T-helper 17 cell (primary cell): ENCODE data around the gene LST1. TPM values are rescaled to one million over a fixed set of nuclear protein-coding genes. Genes with fewer than 3 reads are reported as not detected.

ENCODE experiments used
- ATAC-seq: fragments of 150-1000 bp; cut with Tn5 transposase; 2 replicates; pipeline ENCODE4 v1.10.0; 2021; ENCODE audit warnings: mild to moderate bottlenecking, moderate library complexity
- DNase-seq, 3 donors: peaks; one replicate each; pipeline versions ENCODE4 v3.0.0 to v3.0.0-alpha.2; 2020 to 2021
- H3K9me3 ChIP-seq: one replicate; pipeline ENCODE4 v1.7.0; 2013; ENCODE audit warnings: low read length, mild to moderate bottlenecking; ENCODE audit not compliant: control insufficient read depth, poor library complexity, severe bottlenecking
- H3K27ac Mint-ChIP-seq: one replicate; pipeline ENCODE4 v1.8.0; 2022; ENCODE audit warnings: mild to moderate bottlenecking, moderate library complexity, mixed read lengths
- H3K27me3 Mint-ChIP-seq: one replicate; pipeline ENCODE4 v1.8.0; 2022; ENCODE audit warnings: mixed read lengths
- H3K36me3 Mint-ChIP-seq: one replicate; pipeline ENCODE4 v1.8.0; 2022; ENCODE audit warnings: low read depth, mixed read lengths
- H3K4me1 Mint-ChIP-seq: one replicate; pipeline ENCODE4 v1.8.0; 2022; ENCODE audit warnings: mild to moderate bottlenecking, mixed read lengths
- H3K4me3 Mint-ChIP-seq: one replicate; pipeline ENCODE4 v1.8.0; 2022; ENCODE audit warnings: mild to moderate bottlenecking, moderate library complexity, mixed read lengths
- total RNA-seq, 4 donors: library from RNA in 2 of 4; stranded (reverse) in 2 of 4; gene quantifications; one replicate each; pipeline ENCODE4 v1.2.3 and lab custom pipeline; 2022 to 2026

Gene LST1
- total RNA-seq = 10 to 100 TPM; 30.6 to 42.6 TPM
- total RNA-seq (lab: John Stamatoyannopoulos, UW) = 9.2 to 10.6 reads per million in 2 donors

- peak within 1 kb of the TSS; percentile 92 for H3K27ac Mint-ChIP-seq
- no peaks in the 10 kb centered on the region for H3K9me3 ChIP-seq
- peak within 1 kb of the TSS; percentile 88 for H3K4me3 Mint-ChIP-seq
- ATAC-seq (no peak), DNase-seq (no peak)
- H3K4me1 Mint-ChIP-seq = peaks cover 52% of the 10 kb centered on the region
- H3K27me3 Mint-ChIP-seq = no peaks in the 10 kb centered on the region
- peaks cover 12% of the 10 kb centered on the region for H3K36me3 Mint-ChIP-seq
Observed at GRCh38 chr6:31586008-31586407, at the start of gene LST1. Gene LST1 (plus strand): TSS chr6:31586277. CDS start chr6:31587300, 1,023 bp downstream.

- no peaks in the 10 kb centered on the region for H3K9me3 ChIP-seq
- no peaks in the 10 kb centered on the region for H3K27me3 Mint-ChIP-seq
- ATAC-seq (no peak), DNase-seq (no peak)
- H3K36me3 Mint-ChIP-seq = peaks cover 22% of the 10 kb centered on the region
- H3K4me1 Mint-ChIP-seq = peaks cover 47% of the 10 kb centered on the region
- H3K27ac Mint-ChIP-seq = peak overlapping the region; percentile 100
- H3K4me3 Mint-ChIP-seq = peak overlapping the region; percentile 97
Observed at GRCh38 chr6:31538805-31539400, 47.2 kb upstream of the LST1 start.

- Mint-ChIP-seq H3K4me3 (peak overlapping the region; percentile 97), H3K4me1 (peaks cover 48% of the 10 kb centered on the region), H3K36me3 (peaks cover 22% of the 10 kb centered on the region), H3K27me3 (no peaks in the 10 kb centered on the region), H3K27ac (peak overlapping the region; percentile 100)
- H3K9me3 ChIP-seq = no peaks in the 10 kb centered on the region
- ATAC-seq (no peak), DNase-seq (no peak)
Observed at GRCh38 chr6:31540640-31541039, 45.4 kb upstream of the LST1 start.

- Mint-ChIP-seq H3K27ac (peak overlapping the region; percentile 100), H3K4me1 (peaks cover 49% of the 10 kb centered on the region), H3K36me3 (peaks cover 18% of the 10 kb centered on the region), H3K4me3 (peak overlapping the region; percentile 97), H3K27me3 (no peaks in the 10 kb centered on the region)
- ATAC-seq (peak; percentile 50), DNase-seq (peak; percentile 32 to 56 (median 47))
- no peaks in the 10 kb centered on the region for H3K9me3 ChIP-seq
Observed at GRCh38 chr6:31541059-31541657, 44.9 kb upstream of the LST1 start.

- H3K4me3 Mint-ChIP-seq = peak within 1 kb of the TSS; percentile 97
- DNase-seq (peak; percentile 84 to 88 (median 86)), ATAC-seq (peak; percentile 76)
- H3K4me1 Mint-ChIP-seq = peaks cover 56% of the 10 kb centered on the region
- no peaks in the 10 kb centered on the region for H3K27me3 Mint-ChIP-seq
- peak within 1 kb of the TSS; percentile 100 for H3K27ac Mint-ChIP-seq
- H3K9me3 ChIP-seq = no peaks in the 10 kb centered on the region
- peaks cover 18% of the 10 kb centered on the region for H3K36me3 Mint-ChIP-seq
Observed at GRCh38 chr6:31541658-31542521, 44.2 kb upstream of the LST1 start, which contains the start of gene DDX39B. Gene DDX39B (minus strand): TSS chr6:31542003. CDS start chr6:31540532, 1,471 bp downstream.

GRCh38 chr6:31543639-31544038 lies 42.4 kb upstream of the LST1 start:
- no peaks in the 10 kb centered on the region for H3K9me3 ChIP-seq
- Mint-ChIP-seq H3K4me1 (peaks cover 59% of the 10 kb centered on the region), H3K27me3 (no peaks in the 10 kb centered on the region), H3K36me3 (peaks cover 18% of the 10 kb centered on the region), H3K27ac (peak overlapping the region; percentile 100), H3K4me3 (no peak overlapping the region)
- ATAC-seq (no peak), DNase-seq (no peak)

- DNase-seq (no peak), ATAC-seq (no peak)
- H3K27me3 Mint-ChIP-seq = no peaks in the 10 kb centered on the region
- H3K27ac Mint-ChIP-seq = peak overlapping the region; percentile 94
- peaks cover 48% of the 10 kb centered on the region for H3K4me1 Mint-ChIP-seq
- H3K9me3 ChIP-seq = no peaks in the 10 kb centered on the region
- H3K36me3 Mint-ChIP-seq = peaks cover 12% of the 10 kb centered on the region
- H3K4me3 Mint-ChIP-seq = no peak overlapping the region
Observed at GRCh38 chr6:31544676-31545075, 41.4 kb upstream of the LST1 start.

GRCh38 chr6:31545291-31545690 lies 40.8 kb upstream of the LST1 start:
- Mint-ChIP-seq H3K4me1 (peaks cover 42% of the 10 kb centered on the region), H3K36me3 (peaks cover 7% of the 10 kb centered on the region), H3K27ac (peak overlapping the region; percentile 94), H3K27me3 (no peaks in the 10 kb centered on the region), H3K4me3 (peak overlapping the region; percentile 7)
- H3K9me3 ChIP-seq = no peaks in the 10 kb centered on the region
- no peak for ATAC-seq
- no peak for DNase-seq

GRCh38 chr6:31546339-31546957 lies 39.6 kb upstream of the LST1 start, which contains the start of gene ATP6V1G2:
Gene ATP6V1G2 (minus strand): TSS chr6:31546608. CDS start chr6:31546559, 49 bp downstream.
- peaks cover 2% of the 10 kb centered on the region for H3K36me3 Mint-ChIP-seq
- H3K27me3 Mint-ChIP-seq = no peaks in the 10 kb centered on the region
- H3K27ac Mint-ChIP-seq = peak within 1 kb of the TSS; percentile 94
- ATAC-seq = peak; percentile 64
- H3K4me3 Mint-ChIP-seq = peak within 1 kb of the TSS; percentile 98
- H3K4me1 Mint-ChIP-seq = peaks cover 35% of the 10 kb centered on the region
- no peaks in the 10 kb centered on the region for H3K9me3 ChIP-seq
- DNase-seq = peak; percentile 69 to 82 (median 74)

GRCh38 chr6:31546958-31547726 lies 38.9 kb upstream of the LST1 start, which contains the start of gene NFKBIL1:
Gene NFKBIL1 (plus strand): TSS chr6:31547608. CDS start chr6:31547695, 87 bp downstream.
- no peaks in the 10 kb centered on the region for H3K9me3 ChIP-seq
- DNase-seq = peak; percentile 70 to 81 (median 75)
- H3K27ac Mint-ChIP-seq = peak within 1 kb of the TSS; percentile 94
- no peaks in the 10 kb centered on the region for H3K36me3 Mint-ChIP-seq
- peak within 1 kb of the TSS; percentile 98 for H3K4me3 Mint-ChIP-seq
- peaks cover 29% of the 10 kb centered on the region for H3K4me1 Mint-ChIP-seq
- H3K27me3 Mint-ChIP-seq = no peaks in the 10 kb centered on the region
- peak; percentile 86 for ATAC-seq

GRCh38 chr6:31547727-31548543 lies 38.1 kb upstream of the LST1 start:
- no peak for DNase-seq
- Mint-ChIP-seq H3K4me3 (peak overlapping the region; percentile 98), H3K27ac (peak overlapping the region; percentile 94), H3K36me3 (no peaks in the 10 kb centered on the region), H3K27me3 (no peaks in the 10 kb centered on the region), H3K4me1 (peaks cover 27% of the 10 kb centered on the region)
- no peaks in the 10 kb centered on the region for H3K9me3 ChIP-seq
- ATAC-seq = no peak
